ENCODE data around the gene JARID2. TPM values are rescaled to one million over a fixed set of nuclear protein-coding genes. Genes with fewer than 3 reads are reported as not detected.

Gene JARID2
- total and polyA plus RNA-seq, 2 of the 13 experiments (the other 11 are each of a cell fraction or from before 2014, with no cell fraction given), result 7.5 to 10.3 TPM

DNA sequence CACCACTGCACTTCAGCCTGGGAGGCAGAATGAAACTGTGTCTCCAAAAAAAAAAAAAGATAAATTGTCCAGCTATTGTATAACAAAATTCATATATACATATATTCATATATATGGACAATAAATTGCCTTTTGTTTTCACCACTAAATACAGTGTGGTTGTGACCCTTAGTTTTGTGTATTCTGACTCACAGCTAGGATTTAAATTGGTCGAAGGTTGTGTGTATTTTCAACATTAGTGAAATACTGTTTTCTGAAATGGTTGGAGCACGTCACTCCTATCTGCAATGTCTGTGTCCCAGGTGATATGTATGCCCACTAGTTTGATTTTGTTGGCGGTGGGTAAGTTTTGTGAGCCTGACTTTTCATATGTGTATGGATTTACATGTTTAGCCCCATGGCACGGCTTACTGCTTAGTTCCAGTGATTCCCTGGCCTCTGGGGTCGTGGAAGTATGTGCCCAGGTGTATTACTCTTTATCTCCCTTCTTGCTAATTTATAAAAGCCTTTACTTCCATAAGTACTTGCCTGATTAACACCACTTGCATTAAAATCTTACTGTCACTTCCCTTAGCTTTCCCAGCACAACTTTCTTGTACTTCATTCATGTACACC, 33.3 kb downstream of the JARID2 start (continued):
- TF ChIP-seq ZNF816 (CRISPR knock-in tag; IDR thresholded peaks at IDR 0.05; ENCODE audit: borderline replicate concordance) (no peak), MAFG (CRISPR knock-in tag; IDR thresholded peaks at IDR 0.05) (no peak), NAIF1 (CRISPR knock-in tag; IDR thresholded peaks at IDR 0.05; ENCODE audit: borderline replicate concordance) (no peak), ZNF577 (CRISPR knock-in tag; IDR thresholded peaks at IDR 0.05; ENCODE audit: borderline replicate concordance, low read depth) (no peak), ZNF205 (CRISPR knock-in tag; IDR thresholded peaks at IDR 0.05) (no peak), FOXA3 (CRISPR knock-in tag; IDR thresholded peaks at IDR 0.05) (peak; percentile 60; the same call in 1 of the 2 replicates), YEATS4 (CRISPR knock-in tag; IDR thresholded peaks at IDR 0.05; ENCODE audit: borderline replicate concordance) (no peak), TCF7L2 (IDR thresholded peaks at IDR 0.05; ENCODE audit: low read depth, low read length) (no peak), ZNF33A (CRISPR knock-in tag; IDR thresholded peaks at IDR 0.05; ENCODE audit: borderline replicate concordance) (no peak), NR2F2 (IDR thresholded peaks at IDR 0.05; ENCODE audit: borderline replicate concordance, low read depth) (0 out of 2 replicates have a peak, but pooled peaks have one; percentile 27)
- TF ChIP-seq, protein P1, sequence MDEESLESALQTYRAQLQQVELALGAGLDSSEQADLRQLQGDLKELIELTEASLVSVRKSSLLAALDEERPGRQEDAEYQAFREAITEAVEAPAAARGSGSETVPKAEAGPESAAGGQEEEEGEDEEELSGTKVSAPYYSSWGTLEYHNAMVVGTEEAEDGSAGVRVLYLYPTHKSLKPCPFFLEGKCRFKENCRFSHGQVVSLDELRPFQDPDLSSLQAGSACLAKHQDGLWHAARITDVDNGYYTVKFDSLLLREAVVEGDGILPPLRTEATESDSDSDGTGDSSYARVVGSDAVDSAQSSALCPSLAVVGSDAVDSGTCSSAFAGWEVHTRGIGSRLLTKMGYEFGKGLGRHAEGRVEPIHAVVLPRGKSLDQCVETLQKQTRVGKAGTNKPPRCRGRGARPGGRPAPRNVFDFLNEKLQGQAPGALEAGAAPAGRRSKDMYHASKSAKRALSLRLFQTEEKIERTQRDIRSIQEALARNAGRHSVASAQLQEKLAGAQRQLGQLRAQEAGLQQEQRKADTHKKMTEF (CRISPR knock-in tag; IDR thresholded peaks at IDR 0.05), result 0 out of 2 replicates have a peak, but pooled peaks have one; percentile 54
- TF ChIP-seq, protein P2, sequence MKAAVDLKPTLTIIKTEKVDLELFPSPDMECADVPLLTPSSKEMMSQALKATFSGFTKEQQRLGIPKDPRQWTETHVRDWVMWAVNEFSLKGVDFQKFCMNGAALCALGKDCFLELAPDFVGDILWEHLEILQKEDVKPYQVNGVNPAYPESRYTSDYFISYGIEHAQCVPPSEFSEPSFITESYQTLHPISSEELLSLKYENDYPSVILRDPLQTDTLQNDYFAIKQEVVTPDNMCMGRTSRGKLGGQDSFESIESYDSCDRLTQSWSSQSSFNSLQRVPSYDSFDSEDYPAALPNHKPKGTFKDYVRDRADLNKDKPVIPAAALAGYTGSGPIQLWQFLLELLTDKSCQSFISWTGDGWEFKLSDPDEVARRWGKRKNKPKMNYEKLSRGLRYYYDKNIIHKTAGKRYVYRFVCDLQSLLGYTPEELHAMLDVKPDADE (CRISPR knock-in tag; IDR thresholded peaks at IDR 0.05), result no peak
- TF ChIP-seq, protein P3, sequence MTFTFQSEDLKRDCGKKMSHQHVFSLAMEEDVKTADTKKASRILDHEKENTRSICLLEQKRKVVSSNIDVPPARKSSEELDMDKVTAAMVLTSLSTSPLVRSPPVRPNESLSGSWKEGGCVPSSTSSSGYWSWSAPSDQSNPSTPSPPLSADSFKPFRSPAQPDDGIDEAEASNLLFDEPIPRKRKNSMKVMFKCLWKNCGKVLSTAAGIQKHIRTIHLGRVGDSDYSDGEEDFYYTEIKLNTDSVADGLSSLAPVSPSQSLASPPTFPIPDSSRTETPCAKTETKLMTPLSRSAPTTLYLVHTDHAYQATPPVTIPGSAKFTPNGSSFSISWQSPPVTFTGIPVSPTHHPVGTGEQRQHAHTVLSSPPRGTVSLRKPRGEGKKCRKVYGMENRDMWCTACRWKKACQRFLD (CRISPR knock-in tag; IDR thresholded peaks at IDR 0.05; ENCODE audit: borderline replicate concordance), result no peak
- TF ChIP-seq, protein P4, sequence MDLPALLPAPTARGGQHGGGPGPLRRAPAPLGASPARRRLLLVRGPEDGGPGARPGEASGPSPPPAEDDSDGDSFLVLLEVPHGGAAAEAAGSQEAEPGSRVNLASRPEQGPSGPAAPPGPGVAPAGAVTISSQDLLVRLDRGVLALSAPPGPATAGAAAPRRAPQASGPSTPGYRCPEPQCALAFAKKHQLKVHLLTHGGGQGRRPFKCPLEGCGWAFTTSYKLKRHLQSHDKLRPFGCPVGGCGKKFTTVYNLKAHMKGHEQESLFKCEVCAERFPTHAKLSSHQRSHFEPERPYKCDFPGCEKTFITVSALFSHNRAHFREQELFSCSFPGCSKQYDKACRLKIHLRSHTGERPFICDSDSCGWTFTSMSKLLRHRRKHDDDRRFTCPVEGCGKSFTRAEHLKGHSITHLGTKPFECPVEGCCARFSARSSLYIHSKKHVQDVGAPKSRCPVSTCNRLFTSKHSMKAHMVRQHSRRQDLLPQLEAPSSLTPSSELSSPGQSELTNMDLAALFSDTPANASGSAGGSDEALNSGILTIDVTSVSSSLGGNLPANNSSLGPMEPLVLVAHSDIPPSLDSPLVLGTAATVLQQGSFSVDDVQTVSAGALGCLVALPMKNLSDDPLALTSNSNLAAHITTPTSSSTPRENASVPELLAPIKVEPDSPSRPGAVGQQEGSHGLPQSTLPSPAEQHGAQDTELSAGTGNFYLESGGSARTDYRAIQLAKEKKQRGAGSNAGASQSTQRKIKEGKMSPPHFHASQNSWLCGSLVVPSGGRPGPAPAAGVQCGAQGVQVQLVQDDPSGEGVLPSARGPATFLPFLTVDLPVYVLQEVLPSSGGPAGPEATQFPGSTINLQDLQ (CRISPR knock-in tag; IDR thresholded peaks at IDR 0.05), result no peak
- TF ChIP-seq, protein P5, sequence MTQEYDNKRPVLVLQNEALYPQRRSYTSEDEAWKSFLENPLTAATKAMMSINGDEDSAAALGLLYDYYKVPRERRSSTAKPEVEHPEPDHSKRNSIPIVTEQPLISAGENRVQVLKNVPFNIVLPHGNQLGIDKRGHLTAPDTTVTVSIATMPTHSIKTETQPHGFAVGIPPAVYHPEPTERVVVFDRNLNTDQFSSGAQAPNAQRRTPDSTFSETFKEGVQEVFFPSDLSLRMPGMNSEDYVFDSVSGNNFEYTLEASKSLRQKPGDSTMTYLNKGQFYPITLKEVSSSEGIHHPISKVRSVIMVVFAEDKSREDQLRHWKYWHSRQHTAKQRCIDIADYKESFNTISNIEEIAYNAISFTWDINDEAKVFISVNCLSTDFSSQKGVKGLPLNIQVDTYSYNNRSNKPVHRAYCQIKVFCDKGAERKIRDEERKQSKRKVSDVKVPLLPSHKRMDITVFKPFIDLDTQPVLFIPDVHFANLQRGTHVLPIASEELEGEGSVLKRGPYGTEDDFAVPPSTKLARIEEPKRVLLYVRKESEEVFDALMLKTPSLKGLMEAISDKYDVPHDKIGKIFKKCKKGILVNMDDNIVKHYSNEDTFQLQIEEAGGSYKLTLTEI (CRISPR knock-in tag; conservative IDR thresholded peaks at IDR 0.05), result no peak
- TF ChIP-seq, protein P6, sequence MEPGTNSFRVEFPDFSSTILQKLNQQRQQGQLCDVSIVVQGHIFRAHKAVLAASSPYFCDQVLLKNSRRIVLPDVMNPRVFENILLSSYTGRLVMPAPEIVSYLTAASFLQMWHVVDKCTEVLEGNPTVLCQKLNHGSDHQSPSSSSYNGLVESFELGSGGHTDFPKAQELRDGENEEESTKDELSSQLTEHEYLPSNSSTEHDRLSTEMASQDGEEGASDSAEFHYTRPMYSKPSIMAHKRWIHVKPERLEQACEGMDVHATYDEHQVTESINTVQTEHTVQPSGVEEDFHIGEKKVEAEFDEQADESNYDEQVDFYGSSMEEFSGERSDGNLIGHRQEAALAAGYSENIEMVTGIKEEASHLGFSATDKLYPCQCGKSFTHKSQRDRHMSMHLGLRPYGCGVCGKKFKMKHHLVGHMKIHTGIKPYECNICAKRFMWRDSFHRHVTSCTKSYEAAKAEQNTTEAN (CRISPR knock-in tag; conservative IDR thresholded peaks at IDR 0.05), result no peak
- TF ChIP-seq, protein P7, sequence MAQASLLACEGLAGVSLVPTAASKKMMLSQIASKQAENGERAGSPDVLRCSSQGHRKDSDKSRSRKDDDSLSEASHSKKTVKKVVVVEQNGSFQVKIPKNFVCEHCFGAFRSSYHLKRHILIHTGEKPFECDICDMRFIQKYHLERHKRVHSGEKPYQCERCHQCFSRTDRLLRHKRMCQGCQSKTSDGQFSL (CRISPR knock-in tag; IDR thresholded peaks at IDR 0.05), result no peak

Data from HepG2 (cell line).